Coronary artery (tissue), 2 donors: ENCODE results near the gene C6orf132.

Experiments used
- DNase-seq: peaks from one replicate; pipeline ENCODE4 v3.0.0-alpha.2; 2017; ENCODE audit warnings: low spot score
- H3K27ac ChIP-seq, 2 donors: fragments of 200-600 bp; sonication (generic); one replicate each; pipeline ENCODE4 v1.5.1; 2016 to 2019
- H3K4me3 ChIP-seq: fragments of 200-600 bp; sonication (generic); 2 replicates; pipeline ENCODE4 v1.5.1; 2016; ENCODE audit warnings: mild to moderate bottlenecking, moderate library complexity
- TF ChIP-seq, protein P1 (sequence below): fragments of 200-600 bp; sonication (generic); IDR thresholded peaks from one replicate; pipeline ENCODE4 v1.5.1; 2019; ENCODE audit warnings: antibody characterized with exemption

C6orf132 gene

DNA sequence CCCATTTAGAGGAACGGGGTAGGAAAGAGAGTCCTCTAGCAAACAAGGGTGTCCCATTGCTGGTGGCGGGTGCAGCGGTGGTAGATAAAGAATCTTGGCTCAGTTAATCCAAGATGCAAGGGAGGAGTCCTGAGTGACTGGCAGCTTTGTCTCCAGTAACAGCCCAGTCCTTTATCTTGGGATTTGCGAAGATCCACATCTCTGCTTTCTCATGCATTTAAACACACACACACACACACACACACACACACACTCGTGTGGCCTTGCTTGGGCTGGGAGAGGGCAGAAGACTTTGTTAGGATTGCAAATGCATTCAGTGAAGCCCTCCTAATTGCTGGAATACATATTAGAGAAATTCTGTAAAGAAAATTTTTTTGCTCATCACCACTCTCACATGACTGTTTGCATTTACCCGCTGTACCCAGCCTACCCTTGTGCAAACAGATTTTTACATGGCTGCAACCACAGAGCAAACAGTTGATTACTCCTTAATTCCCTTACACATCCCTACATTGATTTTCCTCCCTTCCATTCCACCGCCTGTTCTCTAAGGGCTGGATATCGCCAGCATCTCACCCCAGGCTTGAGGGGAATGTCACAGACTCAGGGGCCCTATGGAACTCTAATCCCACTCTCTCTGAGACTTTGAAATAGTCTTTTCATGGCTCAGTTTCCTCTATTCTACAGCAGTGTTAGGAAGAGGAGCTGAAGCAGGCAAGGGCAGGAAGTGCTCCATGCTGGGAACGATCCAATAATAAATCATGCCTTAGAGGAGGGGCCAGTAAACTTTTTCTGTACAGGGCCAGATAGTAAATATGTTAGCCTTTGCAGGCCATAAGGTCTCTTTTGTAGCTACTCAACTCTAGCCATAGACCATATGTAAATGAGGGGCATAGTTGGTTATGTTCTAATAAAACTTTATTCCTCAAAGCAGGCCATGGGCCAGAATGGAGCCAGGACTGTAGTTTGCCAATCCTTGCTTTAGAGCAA lies 3.5 kb downstream of the C6orf132 start:
- TF ChIP-seq, protein P1, sequence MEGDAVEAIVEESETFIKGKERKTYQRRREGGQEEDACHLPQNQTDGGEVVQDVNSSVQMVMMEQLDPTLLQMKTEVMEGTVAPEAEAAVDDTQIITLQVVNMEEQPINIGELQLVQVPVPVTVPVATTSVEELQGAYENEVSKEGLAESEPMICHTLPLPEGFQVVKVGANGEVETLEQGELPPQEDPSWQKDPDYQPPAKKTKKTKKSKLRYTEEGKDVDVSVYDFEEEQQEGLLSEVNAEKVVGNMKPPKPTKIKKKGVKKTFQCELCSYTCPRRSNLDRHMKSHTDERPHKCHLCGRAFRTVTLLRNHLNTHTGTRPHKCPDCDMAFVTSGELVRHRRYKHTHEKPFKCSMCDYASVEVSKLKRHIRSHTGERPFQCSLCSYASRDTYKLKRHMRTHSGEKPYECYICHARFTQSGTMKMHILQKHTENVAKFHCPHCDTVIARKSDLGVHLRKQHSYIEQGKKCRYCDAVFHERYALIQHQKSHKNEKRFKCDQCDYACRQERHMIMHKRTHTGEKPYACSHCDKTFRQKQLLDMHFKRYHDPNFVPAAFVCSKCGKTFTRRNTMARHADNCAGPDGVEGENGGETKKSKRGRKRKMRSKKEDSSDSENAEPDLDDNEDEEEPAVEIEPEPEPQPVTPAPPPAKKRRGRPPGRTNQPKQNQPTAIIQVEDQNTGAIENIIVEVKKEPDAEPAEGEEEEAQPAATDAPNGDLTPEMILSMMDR: no peak
- Histone ChIP-seq H3K4me3 (no peak overlapping the region), H3K27ac (no peak overlapping the region)
- no peak for DNase-seq

DNA sequence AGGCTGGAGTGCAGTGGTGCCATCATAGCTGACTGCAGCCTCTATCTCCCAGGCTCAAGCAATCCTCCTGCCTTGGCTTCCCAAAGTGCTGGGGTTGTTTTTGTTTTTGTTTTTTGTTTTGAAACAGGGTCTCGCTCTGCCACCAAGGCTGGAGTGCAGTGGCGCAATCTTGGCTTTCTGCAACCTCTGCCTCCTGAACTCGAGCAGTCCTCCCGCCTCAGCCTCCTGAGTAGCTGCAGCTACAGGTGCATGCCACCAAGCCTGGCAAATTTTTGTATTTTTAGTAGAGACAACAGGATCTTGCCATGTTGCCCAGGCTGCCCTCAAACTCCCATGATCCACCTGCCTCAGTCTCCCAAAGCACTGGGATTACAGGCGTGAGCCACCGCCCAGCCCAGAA lies 4.2 kb downstream of the C6orf132 start:
- DNase-seq: no peak
- H3K4me3 ChIP-seq: no peak overlapping the region
- H3K27ac ChIP-seq: no peak overlapping the region
- TF ChIP-seq, protein P1: no peak

DNA sequence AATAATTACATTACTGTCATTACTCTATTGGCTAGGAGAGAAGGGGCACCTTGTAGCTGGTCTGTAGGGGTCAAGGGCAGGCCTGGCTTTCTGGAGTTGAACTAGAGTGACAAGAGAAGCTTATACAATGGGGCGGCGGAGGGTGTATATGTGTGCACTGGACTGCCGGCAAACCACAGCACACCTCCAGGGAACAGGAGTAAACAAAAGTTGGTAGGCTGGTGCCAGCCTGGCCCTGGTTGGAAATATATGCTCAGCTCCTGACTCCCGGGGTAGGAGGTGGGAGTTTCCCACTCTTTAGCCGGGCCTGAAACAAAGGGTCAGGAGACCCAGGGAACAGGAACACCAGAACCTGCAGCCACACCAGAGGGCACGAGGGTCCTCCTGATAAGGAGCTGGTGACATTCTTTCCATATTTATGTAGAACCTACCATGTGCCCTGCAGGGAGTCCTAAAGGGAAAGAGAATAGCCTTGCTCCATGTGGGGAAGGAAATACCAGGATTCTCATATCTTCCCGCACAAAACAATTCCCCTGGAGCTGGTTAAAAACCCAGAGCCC lies 5.1 kb downstream of the C6orf132 start:
- TF ChIP-seq, protein P1: no peak
- Histone ChIP-seq H3K27ac (no peak overlapping the region), H3K4me3 (no peak overlapping the region)
- no peak for DNase-seq

DNA sequence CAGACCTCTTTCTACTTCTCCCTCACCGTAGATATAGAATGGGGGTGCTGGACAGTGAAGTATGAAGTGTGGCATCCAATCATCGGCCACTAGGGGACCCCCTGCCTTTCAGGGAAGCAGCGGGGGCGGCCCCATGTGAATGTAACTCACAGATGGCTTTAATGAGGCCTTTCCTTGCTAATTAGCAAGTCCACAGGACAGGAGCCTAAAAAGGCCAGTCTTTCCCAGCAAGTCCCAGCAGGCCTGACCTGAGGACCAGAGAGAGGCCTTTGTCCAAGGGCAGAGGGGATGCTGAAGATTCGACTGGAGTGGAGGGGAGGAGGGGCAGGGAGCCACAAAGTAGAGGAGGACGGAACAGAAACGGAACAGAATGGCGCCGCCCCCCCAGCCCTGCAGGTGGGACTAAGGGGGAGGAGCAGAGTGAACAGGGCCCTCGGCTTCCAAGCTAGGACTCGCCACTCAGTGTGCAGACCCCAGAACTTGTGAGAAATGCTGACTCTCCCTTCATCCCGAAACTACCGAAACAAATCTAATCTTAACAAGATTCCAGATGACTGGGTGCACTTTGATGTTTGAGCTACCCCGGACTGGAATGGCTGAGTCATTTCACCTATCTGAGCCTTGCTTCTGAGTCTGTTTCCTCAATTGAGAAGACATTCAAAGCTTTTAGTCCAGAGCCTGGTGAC lies 5.8 kb downstream of the C6orf132 start:
- Histone ChIP-seq H3K4me3 (no peak overlapping the region), H3K27ac (no peak overlapping the region)
- DNase-seq: no peak
- TF ChIP-seq, protein P1: no peak

DNA sequence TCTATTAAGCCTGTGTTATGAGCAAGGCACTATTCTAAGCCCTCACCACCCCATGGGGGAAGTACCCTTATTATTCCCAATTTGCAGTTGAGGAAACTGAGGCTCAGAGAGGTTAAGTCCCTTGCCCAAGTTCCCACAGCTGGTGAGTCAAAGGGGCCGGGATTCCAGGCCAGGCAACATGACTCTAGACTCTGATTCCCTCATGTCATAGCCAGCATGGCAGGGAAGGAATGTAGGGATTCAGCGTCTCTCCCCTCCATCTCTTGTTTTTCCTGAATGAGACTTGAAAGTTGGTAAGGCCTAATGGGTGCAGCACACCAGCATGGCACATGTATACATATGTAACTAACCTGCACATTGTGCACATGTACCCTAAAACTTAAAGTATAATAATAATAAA lies 6.7 kb downstream of the C6orf132 start:
- no peak overlapping the region for H3K4me3 ChIP-seq
- TF ChIP-seq, protein P1: no peak
- DNase-seq: no peak
- H3K27ac ChIP-seq: no peak overlapping the region

DNA sequence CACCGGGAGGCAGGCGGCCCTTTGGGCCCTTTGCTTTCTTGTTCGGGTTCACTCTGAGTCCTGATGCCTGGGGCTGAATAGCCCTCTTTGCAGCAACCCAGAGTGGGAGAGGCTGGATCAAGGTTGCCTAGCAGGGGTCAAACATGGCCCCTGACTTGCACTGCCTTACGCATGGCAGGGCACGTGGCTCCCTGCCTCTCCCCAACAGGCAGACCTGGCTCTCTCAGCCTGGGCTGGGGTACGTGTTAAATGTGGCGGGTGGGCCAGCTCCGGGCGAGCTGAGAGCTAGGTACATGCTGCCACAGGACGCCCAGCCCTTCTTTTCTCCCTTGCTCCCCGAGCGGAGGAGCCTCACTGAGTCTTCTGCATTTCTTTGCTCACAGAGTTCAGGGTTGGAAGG lies 7.3 kb downstream of the C6orf132 start:
- TF ChIP-seq, protein P1: no peak
- no peak for DNase-seq
- no peak overlapping the region for H3K27ac ChIP-seq
- H3K4me3 ChIP-seq: no peak overlapping the region
